ENCODE data around the gene ACSM3.
"Not testable (repeated sequence)": the region's sequence is repeated elsewhere in the genome, so short reads cannot be mapped to it uniquely, and the experiment has no call there.

ACSM3 gene

GRCh38 chr16:20763461-20764232 lies at the start of gene ACSM3:
TSS of gene ACSM3 (plus strand) at chr16:20764014. CDS start at chr16:20770035, 6,021 bp downstream.
- DNase-seq (ENCODE audit: low spot score), result no peak

GRCh38 chr16:20717718-20718117 lies 46.1 kb upstream of the ACSM3 start:
- DNase-seq (ENCODE audit: low spot score), result not testable (repeated sequence)

GRCh38 chr16:20720251-20720650 lies 43.6 kb upstream of the ACSM3 start:
- no peak for DNase-seq (ENCODE audit: low spot score)

- DNase-seq (ENCODE audit: low spot score), result no peak
Observed at GRCh38 chr16:20726661-20727060, 37.2 kb upstream of the ACSM3 start.

GRCh38 chr16:20727181-20727580 lies 36.6 kb upstream of the ACSM3 start:
- DNase-seq (ENCODE audit: low spot score), result no peak

GRCh38 chr16:20729141-20729540 lies 34.7 kb upstream of the ACSM3 start:
- no peak for DNase-seq (ENCODE audit: low spot score)

- no peak for DNase-seq (ENCODE audit: low spot score)
Observed at GRCh38 chr16:20734056-20734455, 29.8 kb upstream of the ACSM3 start.

- no peak for DNase-seq (ENCODE audit: low spot score)
Observed at GRCh38 chr16:20734782-20735181, 29.0 kb upstream of the ACSM3 start.

GRCh38 chr16:20735490-20735889 lies 28.3 kb upstream of the ACSM3 start:
- DNase-seq (ENCODE audit: low spot score), result no peak

- DNase-seq (ENCODE audit: low spot score), result peak; percentile 28
Observed at GRCh38 chr16:20740007-20740883, 23.6 kb upstream of the ACSM3 start.

- DNase-seq (ENCODE audit: low spot score), result peak; percentile 92
Observed at GRCh38 chr16:20740901-20741521, 22.8 kb upstream of the ACSM3 start.

GRCh38 chr16:20741554-20742285 lies 22.1 kb upstream of the ACSM3 start, which contains the start of gene THUMPD1:
TSS of gene THUMPD1 (minus strand) at chr16:20741818. CDS start at chr16:20741739, 79 bp downstream.
- peak; percentile 95 for DNase-seq (ENCODE audit: low spot score)

- DNase-seq (ENCODE audit: low spot score), result no peak
Observed at GRCh38 chr16:20743591-20743990, 20.2 kb upstream of the ACSM3 start.

- DNase-seq (ENCODE audit: low spot score), result no peak
Observed at GRCh38 chr16:20744922-20745440, 18.8 kb upstream of the ACSM3 start.

GRCh38 chr16:20746461-20746860 lies 17.4 kb upstream of the ACSM3 start:
- no peak for DNase-seq (ENCODE audit: low spot score)

GRCh38 chr16:20747030-20747816 lies 16.6 kb upstream of the ACSM3 start:
- DNase-seq (ENCODE audit: low spot score), result no peak

GRCh38 chr16:20749474-20749873 lies 14.3 kb upstream of the ACSM3 start:
- DNase-seq (ENCODE audit: low spot score), result no peak

GRCh38 chr16:20750558-20750957 lies 13.3 kb upstream of the ACSM3 start:
- DNase-seq (ENCODE audit: low spot score), result no peak

GRCh38 chr16:20753727-20754126 lies 10.1 kb upstream of the ACSM3 start:
- no peak for DNase-seq (ENCODE audit: low spot score)

GRCh38 chr16:20755238-20755637 lies 8.6 kb upstream of the ACSM3 start:
- DNase-seq (ENCODE audit: low spot score), result no peak

- DNase-seq (ENCODE audit: low spot score), result not testable (repeated sequence)
Observed at GRCh38 chr16:20755799-20756198, 8.0 kb upstream of the ACSM3 start.

Data from D341Med (cell line).